ENCODE measurements around the gene GAA. TPM values are rescaled to one million over a fixed set of nuclear protein-coding genes. Genes with fewer than 3 reads are reported as not detected.

The GAA gene
- total RNA-seq, 2 experiments from 2014 or later, result 43.2 to 51.6 TPM

GRCh38 chr17:80081596-80081995 is 19.8 kb upstream of the GAA start:
- H3K4me2 ChIP-seq (ENCODE audit: low read length), result no peak overlapping the region
- H3K9me3 ChIP-seq (ENCODE audit: low read length), result no peaks in the 10 kb centered on the region
- TF ChIP-seq, protein P1, sequence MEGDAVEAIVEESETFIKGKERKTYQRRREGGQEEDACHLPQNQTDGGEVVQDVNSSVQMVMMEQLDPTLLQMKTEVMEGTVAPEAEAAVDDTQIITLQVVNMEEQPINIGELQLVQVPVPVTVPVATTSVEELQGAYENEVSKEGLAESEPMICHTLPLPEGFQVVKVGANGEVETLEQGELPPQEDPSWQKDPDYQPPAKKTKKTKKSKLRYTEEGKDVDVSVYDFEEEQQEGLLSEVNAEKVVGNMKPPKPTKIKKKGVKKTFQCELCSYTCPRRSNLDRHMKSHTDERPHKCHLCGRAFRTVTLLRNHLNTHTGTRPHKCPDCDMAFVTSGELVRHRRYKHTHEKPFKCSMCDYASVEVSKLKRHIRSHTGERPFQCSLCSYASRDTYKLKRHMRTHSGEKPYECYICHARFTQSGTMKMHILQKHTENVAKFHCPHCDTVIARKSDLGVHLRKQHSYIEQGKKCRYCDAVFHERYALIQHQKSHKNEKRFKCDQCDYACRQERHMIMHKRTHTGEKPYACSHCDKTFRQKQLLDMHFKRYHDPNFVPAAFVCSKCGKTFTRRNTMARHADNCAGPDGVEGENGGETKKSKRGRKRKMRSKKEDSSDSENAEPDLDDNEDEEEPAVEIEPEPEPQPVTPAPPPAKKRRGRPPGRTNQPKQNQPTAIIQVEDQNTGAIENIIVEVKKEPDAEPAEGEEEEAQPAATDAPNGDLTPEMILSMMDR (conservative IDR thresholded peaks at IDR 0.05; ENCODE audit: low read length), result no peak
- TF ChIP-seq EZH2phosphoT487 (IDR thresholded peaks at IDR 0.05; ENCODE audit: borderline replicate concordance, low read depth, low read length), result no peak
- CTCF ChIA-PET (ENCODE audit: unreplicated experiment), result interaction anchor here (1.1 kb wide), 1 partner anchor 20 kb away, joined by 6 read pairs; the partner anchor contains the start of gene GAA
- intact Hi-C loops (cut with micrococcal nuclease; ENCODE audit: unreplicated experiment), result no loop called here
- POLR2A ChIA-PET, result no interaction called here
- H3K36me3 ChIP-seq (ENCODE audit: insufficient read depth, low read length), result no peaks in the 10 kb centered on the region
- no peaks in the 10 kb centered on the region for H3K79me2 ChIP-seq (ENCODE audit: insufficient read depth, low read depth, low read length)
- H3K27ac ChIP-seq (ENCODE audit: low read depth, low read length, poor library complexity, severe bottlenecking), result no peak overlapping the region
- no TSS peak for BruUV-seq (replicated peaks)
- no peaks in the 10 kb centered on the region for H4K20me1 ChIP-seq (ENCODE audit: insufficient read depth, low read length)
- no peaks in the 10 kb centered on the region for H3K9me2 ChIP-seq (ENCODE audit: insufficient read depth, low read length)
- no peaks in the 10 kb centered on the region for H3K4me1 ChIP-seq (ENCODE audit: insufficient read depth, low read length, poor library complexity, severe bottlenecking)
- H3K4me3 ChIP-seq (ENCODE audit: low read depth, low read length, poor library complexity, severe bottlenecking), result no peak overlapping the region
- DNase-seq (ENCODE audit: low spot score), result no peak
- H2AFZ ChIP-seq (ENCODE audit: low read length), result no peak overlapping the region

- ChIA-PET CTCF (ENCODE audit: unreplicated experiment) (interaction anchor here (0.5 to 1.1 kb wide), 3 partner anchors 19 to 291 kb away, joined by 3 to 6 read pairs (median 3); partner anchors contain the start of gene GAA), POLR2A (no interaction called here)
- H3K4me2 ChIP-seq (ENCODE audit: low read length), result no peak overlapping the region
- H3K9me2 ChIP-seq (ENCODE audit: insufficient read depth, low read length), result no peaks in the 10 kb centered on the region
- H3K9me3 ChIP-seq (ENCODE audit: low read length), result no peaks in the 10 kb centered on the region
- intact Hi-C loops (cut with micrococcal nuclease; ENCODE audit: unreplicated experiment), result loop anchor here (1.0 kb wide), 1 partner anchor 171 kb away; no protein-coding TSS in a partner anchor
- no peak overlapping the region for H3K4me3 ChIP-seq (ENCODE audit: low read depth, low read length, poor library complexity, severe bottlenecking)
- H2AFZ ChIP-seq (ENCODE audit: low read length), result no peak overlapping the region
- H3K27ac ChIP-seq (ENCODE audit: low read depth, low read length, poor library complexity, severe bottlenecking), result no peak overlapping the region
- no TSS peak for BruUV-seq (replicated peaks)
- peak; percentile 85 for DNase-seq (ENCODE audit: low spot score)
- no peak for TF ChIP-seq EZH2phosphoT487 (IDR thresholded peaks at IDR 0.05; ENCODE audit: borderline replicate concordance, low read depth, low read length)
- TF ChIP-seq, protein P1 (conservative IDR thresholded peaks at IDR 0.05; ENCODE audit: low read length), result peak; percentile 93
- no peaks in the 10 kb centered on the region for H4K20me1 ChIP-seq (ENCODE audit: insufficient read depth, low read length)
- H3K79me2 ChIP-seq (ENCODE audit: insufficient read depth, low read depth, low read length), result no peaks in the 10 kb centered on the region
- no peaks in the 10 kb centered on the region for H3K36me3 ChIP-seq (ENCODE audit: insufficient read depth, low read length)
- no peaks in the 10 kb centered on the region for H3K4me1 ChIP-seq (ENCODE audit: insufficient read depth, low read length, poor library complexity, severe bottlenecking)
Observed at GRCh38 chr17:80082403-80083135, 18.8 kb upstream of the GAA start.

- no peak overlapping the region for H3K4me2 ChIP-seq (ENCODE audit: low read length)
- CTCF ChIA-PET (ENCODE audit: unreplicated experiment), result interaction anchor here (0.6 kb wide), 1 partner anchor 290 kb away, joined by 3 read pairs; no protein-coding TSS in a partner anchor
- DNase-seq (ENCODE audit: low spot score), result no peak
Observed at GRCh38 chr17:80083136-80083661, 18.2 kb upstream of the GAA start.

More at GRCh38 chr17:80083136-80083661, 18.2 kb upstream of the GAA start:
- H3K79me2 ChIP-seq (ENCODE audit: insufficient read depth, low read depth, low read length), result no peaks in the 10 kb centered on the region
- no peaks in the 10 kb centered on the region for H3K9me3 ChIP-seq (ENCODE audit: low read length)
- TF ChIP-seq EZH2phosphoT487 (IDR thresholded peaks at IDR 0.05; ENCODE audit: borderline replicate concordance, low read depth, low read length), result no peak
- TF ChIP-seq, protein P1 (conservative IDR thresholded peaks at IDR 0.05; ENCODE audit: low read length), result no peak
- POLR2A ChIA-PET, result no interaction called here
- H3K27ac ChIP-seq (ENCODE audit: low read depth, low read length, poor library complexity, severe bottlenecking), result no peak overlapping the region
- BruUV-seq (replicated peaks), result no TSS peak
- no peaks in the 10 kb centered on the region for H3K9me2 ChIP-seq (ENCODE audit: insufficient read depth, low read length)
- H3K36me3 ChIP-seq (ENCODE audit: insufficient read depth, low read length), result no peaks in the 10 kb centered on the region
- no peaks in the 10 kb centered on the region for H3K4me1 ChIP-seq (ENCODE audit: insufficient read depth, low read length, poor library complexity, severe bottlenecking)
- no peaks in the 10 kb centered on the region for H4K20me1 ChIP-seq (ENCODE audit: insufficient read depth, low read length)
- intact Hi-C loops (cut with micrococcal nuclease; ENCODE audit: unreplicated experiment), result no loop called here
- no peak overlapping the region for H3K4me3 ChIP-seq (ENCODE audit: low read depth, low read length, poor library complexity, severe bottlenecking)
- H2AFZ ChIP-seq (ENCODE audit: low read length), result no peak overlapping the region
